Endothelial cell of hepatic sinusoid (primary cell): ENCODE data around the gene PLCB3.

Source experiments
- in situ Hi-C: cut with HindIII; loops from 2 replicates; pipeline ENCODE4 v1.10.0; 2017; ENCODE audit warnings: low sequenced_read_pairs

Gene PLCB3

DNA sequence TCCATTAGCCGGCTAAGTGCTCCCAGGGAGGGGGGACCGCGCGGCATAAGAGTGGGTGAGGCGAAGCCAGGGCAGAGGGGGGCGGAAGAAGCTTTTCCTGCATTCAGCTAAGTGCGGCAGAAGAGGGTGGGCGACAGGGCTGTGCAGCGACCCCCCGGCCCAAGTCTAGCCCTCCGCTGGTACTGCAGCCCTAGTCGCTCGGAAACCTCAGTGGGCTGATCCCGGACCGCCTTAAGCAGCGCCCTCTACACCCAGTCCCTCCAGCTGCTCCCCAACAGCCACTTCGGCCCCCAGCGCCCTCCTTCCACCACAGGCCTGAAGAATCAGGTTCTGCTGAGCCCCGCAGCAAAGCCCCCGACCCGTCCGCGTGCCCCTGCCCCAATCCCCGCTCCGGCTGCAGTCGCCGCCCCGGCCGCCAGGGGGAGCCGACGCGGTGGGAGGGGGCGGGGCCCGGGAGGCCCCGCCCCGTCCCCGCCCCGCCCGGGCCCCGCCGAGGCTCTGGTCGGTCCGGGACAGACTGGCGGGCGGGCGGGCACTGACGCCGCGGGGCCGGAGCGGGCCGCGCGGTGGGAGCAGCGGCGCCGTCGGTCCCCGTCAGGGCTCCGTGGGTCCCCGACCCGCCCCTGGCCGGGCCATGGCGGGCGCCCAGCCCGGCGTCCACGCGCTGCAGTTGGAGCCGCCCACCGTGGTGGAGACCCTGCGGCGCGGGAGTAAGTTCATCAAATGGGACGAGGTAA lies at the start of gene PLCB3:
PLCB3 (plus strand) TSS at position 515 of the 737 bp plus-strand sequence; CDS start at position 635, 120 bp downstream.
- in situ Hi-C loops, result loop anchor here (5.0 kb wide), 1 partner anchor 56 kb away; the partner anchor contains the start of gene ESRRA

DNA sequence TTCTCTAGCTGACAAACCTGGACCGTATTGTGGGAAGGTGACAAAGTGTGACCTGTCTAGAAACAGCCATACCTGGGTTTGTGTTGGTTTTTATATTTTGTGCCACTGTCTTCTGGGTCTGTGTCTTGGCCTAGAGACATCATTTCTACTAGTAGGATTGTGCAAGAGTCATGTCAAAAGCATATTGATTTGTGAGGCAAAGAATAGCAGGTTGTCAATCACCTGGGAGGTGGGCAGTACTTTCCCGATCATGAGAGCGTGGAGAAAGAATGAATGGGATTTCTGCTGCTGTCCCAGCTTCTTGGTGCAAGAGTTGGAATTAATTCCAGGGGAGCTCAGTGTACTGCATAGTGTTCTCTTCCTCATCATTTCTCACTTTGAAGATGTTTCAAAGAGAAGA lies 49.8 kb upstream of the PLCB3 start:
- in situ Hi-C loops, result no loop called here

DNA sequence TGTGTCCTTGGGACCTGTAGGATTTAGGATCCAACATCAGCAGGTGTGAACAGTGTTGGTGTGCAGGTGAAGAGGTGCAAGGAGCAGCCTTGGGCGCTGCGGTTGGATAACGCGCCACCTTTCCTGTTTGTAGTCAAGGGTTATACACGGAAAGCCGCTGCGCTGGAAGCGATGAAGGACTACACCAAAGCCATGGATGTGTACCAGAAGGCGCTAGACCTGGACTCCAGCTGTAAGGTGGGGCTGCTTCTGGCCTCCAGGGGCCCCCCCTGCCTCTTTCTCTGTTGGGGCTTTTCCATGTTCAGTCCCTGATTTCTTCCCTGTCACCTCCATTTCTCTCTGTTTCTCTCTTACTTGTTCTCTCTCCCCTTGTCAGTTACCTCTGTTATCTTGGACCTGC lies 48.3 kb upstream of the PLCB3 start:
- in situ Hi-C loops, result no loop called here

DNA sequence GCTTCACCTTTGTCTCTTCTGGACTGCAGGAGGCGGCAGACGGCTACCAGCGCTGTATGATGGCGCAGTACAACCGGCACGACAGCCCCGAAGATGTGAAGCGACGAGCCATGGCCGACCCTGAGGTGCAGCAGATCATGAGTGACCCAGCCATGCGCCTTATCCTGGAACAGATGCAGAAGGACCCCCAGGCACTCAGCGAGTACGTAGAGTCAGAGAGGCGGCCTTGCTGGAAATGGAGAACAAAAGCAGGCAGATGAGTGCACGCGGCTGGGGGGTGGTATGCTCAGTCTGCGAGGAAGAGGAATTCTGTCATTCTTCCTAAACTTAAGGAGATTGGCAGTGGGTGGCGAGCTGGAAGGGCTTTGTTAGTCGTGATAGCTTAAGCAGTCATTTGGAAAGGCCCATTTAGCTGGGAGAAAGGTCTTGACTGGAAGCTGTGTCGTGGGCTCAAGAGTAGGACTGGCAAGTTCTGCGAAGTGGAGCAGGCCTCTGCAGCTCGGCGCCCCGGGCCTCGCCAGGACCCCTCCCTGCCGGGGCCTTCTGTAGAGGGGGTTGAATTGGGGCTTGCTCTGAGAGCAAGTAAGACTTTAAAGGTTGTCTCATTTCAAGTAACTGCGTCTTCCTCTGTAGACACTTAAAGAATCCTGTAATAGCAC lies 47.8 kb upstream of the PLCB3 start:
- in situ Hi-C loops, result no loop called here

DNA sequence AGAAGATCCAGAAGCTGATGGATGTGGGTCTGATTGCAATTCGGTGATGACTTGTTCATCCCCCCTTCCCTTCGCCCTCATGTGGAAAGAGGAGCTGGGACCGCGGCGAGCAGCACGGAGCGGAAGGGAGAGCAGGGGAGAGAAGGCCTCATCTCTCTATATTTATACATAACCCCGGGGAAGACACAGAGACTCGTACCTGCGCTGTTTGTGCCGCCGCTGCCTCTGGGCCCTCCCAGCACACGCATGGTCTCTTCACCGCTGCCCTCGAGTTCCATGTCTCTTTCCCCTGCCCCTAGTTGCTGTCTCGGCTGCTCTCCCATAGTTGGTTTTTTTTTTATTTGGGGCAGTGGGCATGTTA lies 47.3 kb upstream of the PLCB3 start:
- in situ Hi-C loops, result no loop called here

DNA sequence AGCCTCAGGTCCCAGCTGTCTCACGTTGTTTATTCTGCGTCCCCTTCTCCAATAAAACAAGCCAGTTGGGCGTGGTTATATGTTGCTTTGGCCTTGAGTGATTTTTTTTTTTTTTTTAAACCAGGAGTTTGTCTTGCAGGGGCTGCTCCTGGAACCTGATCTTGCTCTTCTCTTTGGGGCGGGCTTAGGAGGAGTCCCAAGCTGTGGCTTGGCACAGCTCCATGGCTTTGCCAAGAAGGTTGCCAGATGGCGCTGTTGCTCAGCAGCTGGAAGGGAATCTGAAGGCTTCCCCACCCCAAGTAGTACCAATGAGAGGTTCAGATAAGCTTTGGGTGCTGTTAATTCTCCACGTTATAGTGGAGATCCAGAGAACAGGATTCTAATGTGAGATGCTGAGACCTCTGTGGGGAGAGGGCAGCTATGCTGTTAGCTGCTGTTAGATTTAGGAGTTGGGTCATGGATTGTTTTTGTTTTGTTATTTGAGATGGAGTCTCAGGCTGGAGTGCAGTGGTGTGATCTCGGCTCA lies 46.8 kb upstream of the PLCB3 start:
- in situ Hi-C loops, result no loop called here

DNA sequence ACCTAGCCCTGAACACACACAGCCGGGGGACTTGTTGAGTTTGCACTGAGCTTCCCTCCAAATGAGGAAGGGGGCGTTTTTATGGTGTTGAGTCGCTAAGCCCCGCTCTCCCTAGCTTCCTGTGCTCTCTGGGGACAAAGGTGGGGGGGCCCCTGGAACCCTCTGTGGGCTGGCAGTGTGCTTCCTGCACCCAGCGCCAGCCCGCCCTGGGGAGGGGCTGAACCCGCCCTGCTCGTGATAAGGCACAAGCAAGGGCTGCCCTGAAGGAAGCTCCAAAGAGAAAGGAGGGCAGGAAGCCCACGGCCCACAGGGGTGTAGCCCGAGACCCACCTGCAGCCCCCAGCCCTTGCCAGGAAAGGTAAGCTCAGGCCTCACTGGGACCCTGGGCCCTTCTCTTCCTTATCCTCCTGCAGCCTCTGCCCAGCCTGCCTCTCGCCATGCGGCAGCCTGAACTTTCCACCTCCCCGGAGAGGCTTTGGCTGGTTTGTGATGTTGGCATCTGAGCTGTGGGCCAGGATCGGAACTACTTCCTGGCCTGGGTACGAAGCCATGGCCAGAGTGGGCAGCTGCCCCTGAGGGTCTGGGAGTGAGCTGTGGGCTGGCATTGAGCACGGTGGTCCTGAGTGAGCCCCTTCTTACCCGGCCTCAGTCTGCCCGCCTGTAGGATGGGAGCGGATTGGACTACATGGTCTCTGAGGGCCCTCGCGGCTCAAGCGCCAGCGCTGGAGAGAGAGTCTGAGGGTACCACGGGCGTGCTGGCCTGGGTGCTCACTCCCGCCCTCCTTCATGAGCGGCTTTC lies 44.7 kb upstream of the PLCB3 start, which contains the start of gene FERMT3:
FERMT3 (plus strand) TSS at position 265 of the 799 bp plus-strand sequence. CDS start 644 bp downstream, outside the sequence.
- in situ Hi-C loops, result loop anchor here (5.0 kb wide), 1 partner anchor 56 kb away; no protein-coding TSS in a partner anchor

DNA sequence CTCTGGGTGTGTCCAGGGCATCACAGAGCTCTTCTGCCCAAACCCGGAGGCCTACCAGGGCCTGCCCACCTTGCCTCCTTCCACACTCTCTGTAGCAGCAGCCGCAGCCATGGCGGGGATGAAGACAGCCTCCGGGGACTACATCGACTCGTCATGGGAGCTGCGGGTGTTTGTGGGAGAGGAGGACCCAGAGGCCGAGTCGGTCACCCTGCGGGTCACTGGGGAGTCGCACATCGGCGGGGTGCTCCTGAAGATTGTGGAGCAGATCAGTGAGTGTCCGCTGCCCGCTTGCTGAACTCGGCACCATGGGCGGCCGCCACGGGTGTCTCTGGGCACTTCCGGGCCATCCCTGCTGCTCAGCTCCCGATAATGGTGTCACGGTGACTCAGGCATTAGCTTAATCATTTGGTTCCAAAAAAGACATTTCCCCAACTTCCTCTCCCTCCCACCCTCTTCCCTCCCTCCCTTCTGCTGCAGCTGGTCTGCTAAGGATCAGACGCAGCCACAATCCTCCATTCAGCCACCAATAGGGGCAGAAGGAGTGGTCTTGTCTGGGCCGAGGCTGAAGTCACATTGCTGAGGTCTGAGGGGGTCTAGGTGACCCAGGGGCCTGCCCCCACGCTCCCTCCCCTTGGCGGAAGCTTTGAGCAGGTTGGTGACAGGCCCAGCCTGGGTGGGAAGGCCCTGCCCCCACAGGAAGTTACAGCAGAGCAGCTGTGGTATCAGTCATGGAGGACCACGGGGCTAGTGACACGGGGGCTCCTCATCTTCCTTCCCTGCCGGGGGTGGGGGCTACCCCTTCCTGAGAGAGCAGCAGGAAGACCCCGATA lies 43.9 kb upstream of the PLCB3 start:
- in situ Hi-C loops, result loop anchor here (5.0 kb wide), 1 partner anchor 55 kb away; no protein-coding TSS in a partner anchor

DNA sequence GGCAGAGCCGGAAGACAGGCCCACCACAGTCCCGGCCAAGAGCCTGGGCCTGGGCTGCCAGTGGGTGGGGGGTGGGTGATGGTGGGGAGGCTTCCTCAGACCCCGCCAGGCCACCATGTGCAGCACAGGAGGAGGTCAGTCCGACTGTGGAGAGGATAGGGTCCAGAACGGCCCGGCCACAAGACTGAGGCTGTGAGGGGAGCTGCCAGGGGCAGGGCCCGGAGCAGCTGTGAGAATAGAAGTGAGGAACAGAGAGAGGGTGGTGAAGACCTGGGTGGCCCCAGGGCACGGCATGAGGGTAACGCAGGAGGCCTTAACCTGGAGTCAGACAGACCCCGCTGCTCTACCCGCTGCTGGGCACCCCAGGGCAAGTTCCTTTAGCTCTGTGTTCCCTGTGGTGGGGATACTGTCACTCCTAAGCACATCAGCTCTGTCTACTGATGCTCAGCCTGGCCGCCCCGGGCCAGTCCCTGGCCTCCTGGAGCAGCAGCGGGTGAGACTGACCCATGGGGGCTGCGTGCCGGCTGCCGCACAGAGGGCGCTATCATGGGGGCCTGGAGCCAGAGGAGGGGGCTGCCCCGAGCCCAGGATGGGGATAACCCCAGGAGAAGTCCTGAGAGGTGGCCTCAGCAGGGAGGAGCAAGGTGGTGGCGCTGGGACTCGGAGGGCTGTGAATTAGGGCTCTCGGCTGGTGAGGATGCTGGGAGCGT lies 43.1 kb upstream of the PLCB3 start:
- in situ Hi-C loops, result loop anchor here (5.0 kb wide), 1 partner anchor 54 kb away; no protein-coding TSS in a partner anchor

DNA sequence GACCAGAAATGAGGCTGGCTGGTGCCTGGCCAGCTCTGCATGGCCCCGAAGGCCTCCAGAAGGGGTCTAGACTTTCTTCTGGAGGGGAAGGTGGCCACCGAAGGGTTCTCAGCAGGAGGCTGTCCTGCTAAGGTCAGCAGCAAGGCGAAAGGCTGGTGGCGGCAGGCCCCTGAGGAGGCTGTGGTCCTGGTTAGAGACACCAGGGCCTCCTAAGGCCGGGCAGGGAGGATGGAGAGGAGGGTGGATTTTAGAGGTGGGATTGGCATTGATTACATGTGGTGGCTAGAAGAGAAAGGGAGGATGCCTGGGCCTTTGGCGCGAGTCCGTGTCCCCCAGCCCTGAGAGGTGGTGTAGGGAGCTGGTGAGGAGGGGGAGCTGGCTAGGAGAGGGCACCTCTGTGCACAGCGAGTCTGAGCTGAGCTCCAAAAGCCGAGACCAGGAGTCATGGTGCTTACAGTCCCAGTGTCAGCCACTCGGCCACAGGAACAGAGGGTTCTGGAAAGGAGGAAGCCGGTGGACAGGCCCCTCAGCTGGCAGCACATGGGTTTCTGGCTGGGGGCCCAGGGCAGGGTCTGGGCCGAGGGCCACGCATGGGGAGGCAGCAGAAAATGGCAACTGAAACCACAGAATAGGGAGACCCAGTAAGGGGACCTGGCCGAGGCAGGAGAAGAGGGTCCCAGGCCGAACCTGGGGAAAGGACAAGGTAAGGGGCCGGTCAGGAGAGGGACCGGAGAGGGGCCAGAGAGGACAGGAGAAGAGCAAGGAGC lies 42.4 kb upstream of the PLCB3 start:
- in situ Hi-C loops, result loop anchor here (5.0 kb wide), 1 partner anchor 53 kb away; no protein-coding TSS in a partner anchor

DNA sequence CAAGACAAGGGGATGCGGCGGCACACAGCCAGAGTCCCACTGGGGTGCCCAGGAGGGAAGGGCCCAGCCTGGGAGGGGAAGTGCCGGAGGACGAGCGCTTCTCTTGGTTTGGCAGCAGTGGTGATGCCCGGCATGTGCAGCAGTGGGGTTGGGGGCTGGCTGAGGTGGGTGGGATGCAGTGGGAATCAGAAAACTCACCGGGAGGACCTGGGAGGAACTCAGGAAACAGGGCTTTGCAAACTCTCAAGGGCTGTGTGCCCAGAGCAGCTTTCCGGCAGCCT lies 41.8 kb upstream of the PLCB3 start:
- in situ Hi-C loops, result loop anchor here (5.0 kb wide), 1 partner anchor 53 kb away; no protein-coding TSS in a partner anchor

DNA sequence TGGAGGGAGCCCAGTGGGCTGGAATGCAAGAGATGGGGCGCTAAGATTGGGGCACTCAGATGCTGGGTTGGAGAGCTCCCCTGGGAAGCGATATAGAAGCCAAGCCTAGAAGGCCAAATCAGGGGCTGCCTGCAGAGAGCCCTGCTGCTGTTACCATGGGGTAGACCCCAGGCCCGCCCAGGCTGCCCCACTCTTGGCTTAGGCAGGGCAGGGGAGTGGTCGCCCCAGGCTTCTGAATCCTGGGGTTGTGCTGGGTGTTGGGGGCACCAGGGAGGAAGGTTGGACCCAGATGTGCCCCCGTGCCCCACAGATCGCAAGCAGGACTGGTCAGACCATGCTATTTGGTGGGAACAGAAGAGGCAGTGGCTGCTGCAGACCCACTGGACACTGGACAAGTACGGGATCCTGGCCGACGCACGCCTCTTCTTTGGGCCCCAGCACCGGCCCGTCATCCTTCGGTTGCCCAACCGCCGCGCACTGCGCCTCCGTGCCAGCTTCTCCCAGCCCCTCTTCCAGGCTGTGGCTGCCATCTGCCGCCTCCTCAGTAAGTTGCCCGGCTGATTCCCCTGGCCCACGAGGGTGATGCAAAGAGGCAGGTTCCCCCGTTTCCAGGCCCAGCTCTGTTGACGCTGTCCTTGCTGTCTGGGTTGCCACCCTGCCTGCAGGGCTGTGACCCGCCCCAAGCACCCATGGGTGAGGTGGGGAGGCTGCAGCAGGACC lies 40.9 kb upstream of the PLCB3 start:
- in situ Hi-C loops, result loop anchor here (5.0 kb wide), 1 partner anchor 48 kb away; no protein-coding TSS in a partner anchor

DNA sequence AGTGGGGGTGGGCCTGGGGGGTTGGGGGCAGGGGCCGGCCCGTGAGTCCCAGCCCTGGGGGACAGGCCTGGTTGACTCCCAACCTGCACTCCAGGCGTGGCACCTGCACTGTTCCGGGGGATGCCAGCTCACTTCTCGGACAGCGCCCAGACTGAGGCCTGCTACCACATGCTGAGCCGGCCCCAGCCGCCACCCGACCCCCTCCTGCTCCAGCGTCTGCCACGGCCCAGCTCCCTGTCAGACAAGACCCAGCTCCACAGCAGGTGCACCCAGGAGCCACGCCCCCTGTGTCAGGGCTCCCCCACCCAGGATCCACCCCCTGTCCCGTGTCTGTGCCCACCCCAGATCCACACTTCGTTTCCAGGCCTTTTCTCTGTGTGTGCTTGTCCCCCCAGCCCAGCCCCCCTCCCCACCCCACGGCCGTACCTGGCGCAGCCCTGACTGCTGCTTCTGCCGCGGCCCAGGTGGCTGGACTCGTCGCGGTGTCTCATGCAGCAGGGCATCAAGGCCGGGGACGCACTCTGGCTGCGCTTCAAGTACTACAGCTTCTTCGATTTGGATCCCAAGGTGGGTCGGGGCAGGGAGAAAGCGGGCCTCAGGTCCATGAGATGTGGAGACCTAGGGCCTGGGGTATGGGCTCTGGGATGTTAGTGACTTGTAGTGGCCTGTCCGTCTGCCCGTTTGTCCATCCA lies 40.0 kb upstream of the PLCB3 start:
- in situ Hi-C loops, result loop anchor here (5.0 kb wide), 1 partner anchor 49 kb away; no protein-coding TSS in a partner anchor

DNA sequence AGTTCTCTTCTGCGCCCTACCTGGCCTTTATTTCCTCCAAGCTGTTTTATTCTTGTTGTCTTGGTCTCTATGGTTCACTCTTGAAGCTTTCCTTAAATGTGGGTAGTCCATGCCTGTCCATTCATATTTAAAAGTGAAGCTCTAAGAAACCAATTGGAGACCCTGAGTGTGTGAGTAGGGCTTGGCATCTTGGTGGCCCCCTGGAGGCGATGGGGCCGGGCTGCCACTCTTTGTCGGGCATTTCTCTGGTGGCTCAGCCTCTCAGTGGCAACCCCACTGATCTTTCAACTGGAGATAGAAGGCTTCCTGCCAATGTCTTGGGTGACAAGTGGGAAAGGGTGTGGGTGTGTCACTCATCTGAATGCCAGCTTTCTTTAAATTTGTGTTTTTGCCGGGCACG lies 34.5 kb upstream of the PLCB3 start:
- in situ Hi-C loops, result loop anchor here (5.0 kb wide), 1 partner anchor 90 kb away; the partner anchor contains the start of gene ESRRA

DNA sequence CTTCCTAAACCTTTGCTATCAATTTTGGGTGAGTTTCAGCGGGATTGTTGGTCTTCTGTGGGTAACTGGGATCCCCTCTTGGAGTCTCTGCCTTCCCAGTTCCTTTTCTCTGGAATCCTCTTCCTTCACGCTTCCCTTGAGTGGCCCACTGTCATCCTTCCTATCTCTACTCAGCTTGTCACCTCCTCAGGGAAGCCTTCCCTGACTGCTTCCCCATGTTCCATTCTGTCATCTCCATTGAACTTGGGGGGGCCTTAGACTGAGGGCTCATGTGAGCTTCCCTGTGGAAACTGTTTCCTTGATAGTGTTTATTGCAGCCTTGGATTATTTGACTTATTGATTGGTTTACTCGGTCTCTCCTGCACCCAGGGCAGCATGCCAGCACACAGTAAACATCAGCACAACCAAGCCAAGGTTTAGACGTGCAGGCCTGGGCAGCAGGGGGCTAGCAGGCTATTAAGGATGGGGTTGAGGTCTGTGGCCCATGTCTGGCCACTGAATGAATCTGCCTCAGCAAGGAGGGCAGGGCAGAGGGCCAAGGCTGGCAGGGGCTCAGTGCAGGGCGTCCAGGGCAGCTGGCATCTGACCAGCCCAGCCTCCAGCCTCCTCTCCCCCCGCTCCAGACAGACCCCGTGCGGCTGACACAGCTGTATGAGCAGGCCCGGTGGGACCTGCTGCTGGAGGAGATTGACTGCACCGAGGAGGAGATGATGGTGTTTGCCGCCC lies 32.5 kb upstream of the PLCB3 start:
- in situ Hi-C loops, result loop anchor here (5.0 kb wide), 1 partner anchor 89 kb away; the partner anchor contains the start of gene ESRRA

DNA sequence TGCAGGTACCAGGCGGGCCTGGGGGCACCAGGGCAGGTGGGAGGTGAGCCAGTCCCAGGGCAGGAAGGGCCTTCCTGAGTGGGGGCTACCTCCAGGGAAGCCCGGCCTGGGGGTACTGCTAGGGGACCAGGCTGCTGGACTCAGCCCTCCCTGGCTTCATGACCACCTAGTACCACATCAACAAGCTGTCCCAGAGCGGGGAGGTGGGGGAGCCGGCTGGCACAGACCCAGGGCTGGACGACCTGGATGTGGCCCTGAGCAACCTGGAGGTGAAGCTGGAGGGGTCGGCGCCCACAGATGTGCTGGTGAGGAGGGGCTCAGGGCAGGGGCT lies 32.0 kb upstream of the PLCB3 start:
- in situ Hi-C loops, result loop anchor here (5.0 kb wide), 1 partner anchor 88 kb away; the partner anchor contains the start of gene ESRRA

DNA sequence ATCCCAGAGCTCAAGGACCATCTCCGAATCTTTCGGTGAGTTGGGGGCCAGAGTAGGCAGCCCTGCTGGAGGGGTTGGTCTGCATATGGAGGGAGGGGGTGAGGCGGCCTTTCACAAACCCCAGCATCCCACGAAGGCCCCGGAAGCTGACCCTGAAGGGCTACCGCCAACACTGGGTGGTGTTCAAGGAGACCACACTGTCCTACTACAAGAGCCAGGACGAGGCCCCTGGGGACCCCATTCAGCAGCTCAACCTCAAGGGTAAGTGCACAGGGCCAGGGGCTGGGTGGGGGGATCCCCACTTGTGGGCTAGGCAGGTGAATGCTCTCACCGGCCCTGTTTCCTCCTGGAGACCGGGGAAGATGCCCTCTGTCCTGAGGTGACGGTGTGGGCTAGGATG lies 31.6 kb upstream of the PLCB3 start:
- in situ Hi-C loops, result loop anchor here (5.0 kb wide), 1 partner anchor 88 kb away; the partner anchor contains the start of gene ESRRA
